HG02588 (cell line): ENCODE data around the gene PEBP1.

Experiments used
- ATAC-seq: cut with Tn5 transposase; IDR thresholded peaks from one replicate; pipeline ENCODE4 v1.9.1; 2021; ENCODE audit warnings: mild to moderate bottlenecking, moderate library complexity; ENCODE audit not compliant: unreplicated experiment

Gene PEBP1

GRCh38 chr12:118190266-118190665 is 54.3 kb downstream of the PEBP1 start:
- no peak for ATAC-seq

GRCh38 chr12:118193477-118193876 is 57.6 kb downstream of the PEBP1 start:
- no peak for ATAC-seq

- ATAC-seq = no peak
Observed at GRCh38 chr12:118193958-118194357, 58.0 kb downstream of the PEBP1 start.
